Astrocyte (in vitro differentiated cells and primary cell): Measurements from ENCODE around the gene PAMR1. TPM values are rescaled to one million over a fixed set of nuclear protein-coding genes. Genes with fewer than 3 reads are reported as not detected.
A peak's percentile ranks its signal among the peaks of the same experiment; 100 is the strongest.

Source experiments
- DNase-seq: peaks from one replicate; pipeline ENCODE4 v3.0.0-alpha.2; 2010; ENCODE audit warnings: low read depth
- FAIRE-seq: peaks from 2 replicates; lab custom pipeline; 2011; peaks lifted over from hg19 to GRCh38; lab: Jason Lieb, UNC
- H2AFZ ChIP-seq: 2 replicates; pipeline ENCODE4 v1.6.0; 2012; ENCODE audit warnings: low read depth, low read length, inconsistent platforms
- H3K27ac ChIP-seq: 2 replicates; pipeline ENCODE4 v1.5.1; 2011; ENCODE audit warnings: low read depth, low read length, inconsistent platforms
- H3K27me3 ChIP-seq: 2 replicates; pipeline ENCODE4 v1.6.0; 2011; ENCODE audit warnings: low read length, inconsistent platforms; ENCODE audit not compliant: insufficient read depth
- H3K36me3 ChIP-seq: 2 replicates; pipeline ENCODE4 v1.5.1; 2011; ENCODE audit warnings: low read length, inconsistent platforms; ENCODE audit not compliant: insufficient read depth
- H3K4me1 ChIP-seq: 2 replicates; pipeline ENCODE4 v1.5.1; 2011; ENCODE audit warnings: low read length, inconsistent platforms; ENCODE audit not compliant: insufficient read depth
- H3K4me2 ChIP-seq: 2 replicates; pipeline ENCODE4 v1.6.0; 2012; ENCODE audit warnings: low read length, inconsistent platforms
- H3K4me3 ChIP-seq: 2 replicates; pipeline ENCODE4 v1.5.1; 2011; ENCODE audit warnings: low read depth, mild to moderate bottlenecking, low read length, inconsistent platforms; ENCODE audit not compliant: insufficient read depth
- H3K79me2 ChIP-seq: 2 replicates; pipeline ENCODE4 v1.6.0; 2012; ENCODE audit warnings: mild to moderate bottlenecking, low read length, inconsistent platforms; ENCODE audit not compliant: insufficient read depth
- H3K9ac ChIP-seq: 2 replicates; pipeline ENCODE4 v1.6.0; 2012; ENCODE audit warnings: mild to moderate bottlenecking, low read length, inconsistent platforms
- H3K9me3 ChIP-seq: 2 replicates; pipeline ENCODE4 v1.5.1; 2012; ENCODE audit warnings: low read depth, mild to moderate bottlenecking, low read length, inconsistent platforms; ENCODE audit not compliant: insufficient read depth
- H4K20me1 ChIP-seq: 2 replicates; pipeline ENCODE4 v1.6.0; 2012; ENCODE audit warnings: low read length, inconsistent platforms; ENCODE audit not compliant: insufficient read depth
- H3K27ac Mint-ChIP-seq: one replicate; pipeline ENCODE4 v1.8.0; 2021; ENCODE audit warnings: mild to moderate bottlenecking, mixed read lengths; ENCODE audit not compliant: unreplicated experiment
- H3K27me3 Mint-ChIP-seq: one replicate; pipeline ENCODE4 v1.8.0; 2021; ENCODE audit warnings: low read depth, mixed read lengths; ENCODE audit not compliant: unreplicated experiment
- H3K36me3 Mint-ChIP-seq: one replicate; pipeline ENCODE4 v1.8.0; 2021; ENCODE audit warnings: low read depth, mixed read lengths; ENCODE audit not compliant: unreplicated experiment
- H3K4me1 Mint-ChIP-seq: one replicate; pipeline ENCODE4 v1.8.0; 2021; ENCODE audit warnings: low read depth, mixed read lengths; ENCODE audit not compliant: unreplicated experiment
- H3K4me3 Mint-ChIP-seq: one replicate; pipeline ENCODE4 v1.8.0; 2021; ENCODE audit warnings: mild to moderate bottlenecking, moderate library complexity, mixed read lengths; ENCODE audit not compliant: unreplicated experiment
- H3K9me3 Mint-ChIP-seq: one replicate; pipeline ENCODE4 v1.8.0; 2021; ENCODE audit warnings: mild to moderate bottlenecking, mixed read lengths; ENCODE audit not compliant: unreplicated experiment
- EZH2 ChIP-seq: IDR thresholded peaks from 2 replicates; pipeline ENCODE4 v1.6.1; 2012; ENCODE audit warnings: mild to moderate bottlenecking, low read length, inconsistent platforms; ENCODE audit not compliant: insufficient read depth
- total RNA-seq: library from RNA; stranded (reverse); gene quantifications from 2 replicates; pipeline ENCODE4 v1.2.1, GENCODE V29; 2021
- TF ChIP-seq, protein P1 (sequence below): IDR thresholded peaks from 2 replicates; pipeline ENCODE4 v1.5.1; 2011; ENCODE audit warnings: low read depth, mild to moderate bottlenecking, inconsistent platforms, low read length, moderate library complexity; ENCODE audit not compliant: insufficient read depth

Gene PAMR1
- total RNA-seq, 1 donor from 2014 or later = 12.6 TPM

DNA sequence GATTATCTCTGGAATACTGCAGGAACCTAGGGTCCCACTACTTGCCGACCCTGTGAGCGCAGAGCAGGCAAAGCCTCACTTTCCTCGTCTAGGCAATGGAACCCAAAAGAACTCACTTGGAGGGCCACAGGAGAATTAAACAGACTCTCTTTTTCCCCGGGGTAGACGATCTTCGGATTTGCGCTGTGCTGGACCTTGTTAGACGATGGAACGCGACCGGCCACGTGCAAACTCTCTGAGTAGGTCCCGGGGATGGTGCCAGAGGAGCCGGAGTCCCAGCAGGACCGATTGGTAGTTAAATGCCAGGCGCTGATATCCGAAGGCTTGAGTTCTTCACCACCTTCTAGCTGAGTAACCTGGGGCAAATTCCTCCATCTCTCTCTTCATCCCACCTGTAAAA, 105.0 kb downstream of the PAMR1 start:
- Mint-ChIP-seq H3K27me3 (peaks cover 87% of the 10 kb centered on the region), H3K27ac (no peak overlapping the region), H3K4me3 (peak overlapping the region; percentile 82), H3K36me3 (no peaks in the 10 kb centered on the region), H3K9me3 (peaks cover under 1% of the 10 kb centered on the region), H3K4me1 (no peaks in the 10 kb centered on the region)
- FAIRE-seq (no peak), DNase-seq (no peak)
- Histone ChIP-seq H3K36me3 (no peaks in the 10 kb centered on the region), H3K9ac (no peak overlapping the region), H3K27me3 (peaks cover 62% of the 10 kb centered on the region), H3K27ac (no peak overlapping the region), H3K9me3 (no peaks in the 10 kb centered on the region), H3K79me2 (no peaks in the 10 kb centered on the region), H3K4me3 (peak overlapping the region; percentile 55), H3K4me1 (peaks cover 22% of the 10 kb centered on the region), H2AFZ (no peak overlapping the region), H4K20me1 (peaks cover 5% of the 10 kb centered on the region), H3K4me2 (peak overlapping the region; percentile 88)
- TF ChIP-seq, protein P1, sequence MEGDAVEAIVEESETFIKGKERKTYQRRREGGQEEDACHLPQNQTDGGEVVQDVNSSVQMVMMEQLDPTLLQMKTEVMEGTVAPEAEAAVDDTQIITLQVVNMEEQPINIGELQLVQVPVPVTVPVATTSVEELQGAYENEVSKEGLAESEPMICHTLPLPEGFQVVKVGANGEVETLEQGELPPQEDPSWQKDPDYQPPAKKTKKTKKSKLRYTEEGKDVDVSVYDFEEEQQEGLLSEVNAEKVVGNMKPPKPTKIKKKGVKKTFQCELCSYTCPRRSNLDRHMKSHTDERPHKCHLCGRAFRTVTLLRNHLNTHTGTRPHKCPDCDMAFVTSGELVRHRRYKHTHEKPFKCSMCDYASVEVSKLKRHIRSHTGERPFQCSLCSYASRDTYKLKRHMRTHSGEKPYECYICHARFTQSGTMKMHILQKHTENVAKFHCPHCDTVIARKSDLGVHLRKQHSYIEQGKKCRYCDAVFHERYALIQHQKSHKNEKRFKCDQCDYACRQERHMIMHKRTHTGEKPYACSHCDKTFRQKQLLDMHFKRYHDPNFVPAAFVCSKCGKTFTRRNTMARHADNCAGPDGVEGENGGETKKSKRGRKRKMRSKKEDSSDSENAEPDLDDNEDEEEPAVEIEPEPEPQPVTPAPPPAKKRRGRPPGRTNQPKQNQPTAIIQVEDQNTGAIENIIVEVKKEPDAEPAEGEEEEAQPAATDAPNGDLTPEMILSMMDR = no peak
- no peak for TF ChIP-seq EZH2

DNA sequence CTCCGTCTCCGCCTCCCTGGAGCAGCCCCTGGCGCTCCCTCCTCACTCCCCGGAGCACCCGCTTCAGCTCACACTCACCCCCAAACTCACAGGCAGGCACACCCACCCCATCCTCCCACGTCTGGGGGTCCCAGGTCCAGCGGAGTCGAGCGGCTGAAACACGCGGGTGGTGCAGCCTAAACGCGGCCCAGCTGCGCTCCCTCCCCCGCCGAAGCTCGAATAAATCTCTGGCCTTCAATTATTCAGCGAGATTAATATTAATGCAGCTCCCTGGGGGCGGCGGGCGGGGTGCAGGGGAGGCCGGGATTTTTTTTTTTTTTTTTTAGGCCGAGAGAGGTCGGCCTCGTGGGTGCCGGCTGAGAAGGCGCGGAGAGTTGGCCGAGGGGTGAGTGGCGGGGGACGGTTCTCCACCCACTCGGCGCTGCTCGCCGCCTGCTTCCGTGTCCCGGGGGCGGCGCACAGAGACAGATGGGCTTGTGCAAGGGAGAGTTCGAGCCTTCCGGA, 105.5 kb downstream of the PAMR1 start:
- Histone ChIP-seq H3K9ac (peak overlapping the region; percentile 30), H3K36me3 (no peaks in the 10 kb centered on the region), H4K20me1 (peaks cover 5% of the 10 kb centered on the region), H3K79me2 (no peaks in the 10 kb centered on the region), H2AFZ (peak overlapping the region; percentile 73), H3K4me2 (peak overlapping the region; percentile 88), H3K27me3 (peaks cover 66% of the 10 kb centered on the region), H3K27ac (no peak overlapping the region), H3K9me3 (no peaks in the 10 kb centered on the region), H3K4me1 (peaks cover 22% of the 10 kb centered on the region), H3K4me3 (peak overlapping the region; percentile 55)
- Mint-ChIP-seq H3K27me3 (peaks cover 87% of the 10 kb centered on the region), H3K4me1 (no peaks in the 10 kb centered on the region), H3K27ac (no peak overlapping the region), H3K9me3 (no peaks in the 10 kb centered on the region), H3K4me3 (peak overlapping the region; percentile 82), H3K36me3 (no peaks in the 10 kb centered on the region)
- DNase-seq (no peak), FAIRE-seq (no peak)
- TF ChIP-seq, protein P1 = no peak
- no peak for TF ChIP-seq EZH2

DNA sequence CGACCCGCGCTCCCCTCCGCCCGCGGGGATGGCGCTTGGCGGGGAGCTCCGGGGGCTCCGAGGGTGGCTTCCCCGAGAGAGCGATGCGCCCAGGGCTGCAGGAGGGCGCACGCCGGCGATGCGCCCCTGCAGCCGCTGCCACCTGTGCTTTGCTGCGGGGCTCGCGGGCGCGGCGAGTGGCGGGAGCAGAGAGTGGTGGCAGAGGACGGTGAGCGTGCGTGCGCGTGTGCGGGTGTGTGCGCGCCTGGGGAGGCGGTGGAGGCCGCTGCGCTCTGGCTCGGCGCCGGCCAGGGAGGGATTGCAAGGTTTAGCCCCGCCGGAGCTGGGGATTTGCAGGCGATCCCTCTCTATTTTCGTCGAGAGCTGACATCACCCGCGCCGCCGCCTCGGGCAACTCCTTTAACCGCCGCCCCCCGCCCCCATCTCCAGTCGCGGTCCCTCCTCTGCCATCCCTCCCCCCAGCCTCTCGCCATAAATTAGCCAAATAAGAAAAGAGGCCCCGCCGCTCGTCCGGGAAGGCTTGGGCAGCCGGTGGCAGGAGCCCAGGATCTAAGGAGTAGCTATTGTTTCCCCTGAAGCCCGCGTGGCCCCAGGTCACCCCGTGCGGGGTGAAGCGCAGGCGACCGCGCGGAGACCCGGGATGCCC, 106.1 kb downstream of the PAMR1 start, which contains the start of gene SLC1A2:
TSS of gene SLC1A2 (minus strand) at position 375 of the 646 bp plus-strand sequence. CDS start 592 bp downstream, outside the sequence.
- H2AFZ ChIP-seq = peak within 1 kb of the TSS; percentile 73
- H3K4me2 ChIP-seq = peak within 1 kb of the TSS; percentile 88
- H3K36me3 ChIP-seq = no peaks in the 10 kb centered on the region
- H4K20me1 ChIP-seq = peaks cover 5% of the 10 kb centered on the region
- H3K36me3 Mint-ChIP-seq = no peaks in the 10 kb centered on the region
- H3K27ac Mint-ChIP-seq = no peak within 1 kb of the TSS
- H3K27me3 Mint-ChIP-seq = peaks cover 87% of the 10 kb centered on the region
- no peak within 1 kb of the TSS for H3K27ac ChIP-seq
- no peaks in the 10 kb centered on the region for H3K9me3 ChIP-seq
- H3K4me1 Mint-ChIP-seq = no peaks in the 10 kb centered on the region
- H3K79me2 ChIP-seq = no peaks in the 10 kb centered on the region
- no peak for DNase-seq
- H3K4me1 ChIP-seq = peaks cover 22% of the 10 kb centered on the region
- peak within 1 kb of the TSS; percentile 82 for H3K4me3 Mint-ChIP-seq
- peak within 1 kb of the TSS; percentile 55 for H3K4me3 ChIP-seq
- no peaks in the 10 kb centered on the region for H3K9me3 Mint-ChIP-seq
- H3K9ac ChIP-seq = peak within 1 kb of the TSS; percentile 30
- H3K27me3 ChIP-seq = peaks cover 66% of the 10 kb centered on the region
- no peak for FAIRE-seq
- TF ChIP-seq, protein P1 = no peak
- TF ChIP-seq EZH2 = peak; percentile 4
